Liver (tissue), 4 donors: ENCODE results near the gene SLC35C1. TPM values are rescaled to one million over a fixed set of nuclear protein-coding genes. Genes with fewer than 3 reads are reported as not detected.

Source experiments
- polyA plus RNA-seq, 2 donors: library from polyadenylated mRNA; stranded (reverse) in 1 of 2; unstranded in 1 of 2; fragments of 200-250 nt in 1 of 2; fragments of >200 nt in 1 of 2; fragmentation: Nextera tagmentation in 1 of 2; extraction: Ambion mirVana in 1 of 2; gene quantifications; one replicate each; pipeline versions ENCODE4 v1.2.1 to v1.2.3, GENCODE V29; 2013 to 2015
- total RNA-seq, 2 donors: library from RNA; depleted of rRNA; stranded (reverse); fragments of >200 nt; gene quantifications; one replicate each; pipeline ENCODE4 v1.2.3, GENCODE V29; 2014
- donor health status: healthy.
- donor health status: healthy.
- donor health status: healthy.

Gene SLC35C1
- total and polyA plus RNA-seq, 4 donors, result 2.5 to 82.0 (median 46.1) TPM

Other genes with a start within 250 kb of the SLC35C1 start
- gene CHST1, start 139.5 kb upstream of the SLC35C1 start, total RNA-seq, result under 1 TPM; 0.23 to 0.59 TPM
- gene CHST1, start 139.5 kb upstream of the SLC35C1 start, polyA plus RNA-seq, result under 1 TPM; 0.32 to 0.81 TPM
- 10 to 100 TPM; 16.7 to 72.9 TPM for gene CRY2, start 42.3 kb downstream of the SLC35C1 start, total RNA-seq
- gene CRY2, start 42.3 kb downstream of the SLC35C1 start, polyA plus RNA-seq, result 10 to 100 TPM; 18.2 to 47.9 TPM
- gene MAPK8IP1, start 80.5 kb downstream of the SLC35C1 start, total RNA-seq, result 1 to 10 TPM in 1 of 2 donors, under 1 TPM in 1; 0.89 to 1.8 TPM
- gene MAPK8IP1, start 80.5 kb downstream of the SLC35C1 start, polyA plus RNA-seq, result 1 to 10 TPM in 1 of 2 donors, under 1 TPM in 1; 0.78 to 2.7 TPM
- gene FREY1, start 102.1 kb downstream of the SLC35C1 start, total RNA-seq, result 1 to 10 TPM in 1 of 2 donors, under 1 TPM in 1; 0.75 to 2.1 TPM
- gene FREY1, start 102.1 kb downstream of the SLC35C1 start, polyA plus RNA-seq, result under 1 TPM in 1 of 2 donors, not detected in 1; 0.18 TPM
- gene PEX16, start 112.7 kb downstream of the SLC35C1 start, total RNA-seq, result 10 to 100 TPM; 18.8 to 26.1 TPM
- gene PEX16, start 112.7 kb downstream of the SLC35C1 start, polyA plus RNA-seq, result 10 to 100 TPM; 33.5 to 41.2 TPM
- 1 to 10 TPM; 1.3 to 1.9 TPM for gene LARGE2, start 117.5 kb downstream of the SLC35C1 start, total RNA-seq
- 1 to 10 TPM; 1.3 to 1.7 TPM for gene LARGE2, start 117.5 kb downstream of the SLC35C1 start, polyA plus RNA-seq